Measurements from ENCODE around the gene SMYD5.

- TF ChIP-seq ZNF12 (CRISPR knock-in tag; IDR thresholded peaks at IDR 0.05) (no peak), CHD1 (IDR thresholded peaks at IDR 0.05; ENCODE audit: low read length) (no peak), IRF2 (CRISPR knock-in tag; IDR thresholded peaks at IDR 0.05) (no peak), CTCF (IDR thresholded peaks at IDR 0.05 in 2 of 3, conservative IDR thresholded peaks at IDR 0.05 in 1 of 3; ENCODE audit: insufficient read depth in 2 of 3, low read depth in 1 of 3, low read length in 3 of 3) (no peak), FOXJ3 (CRISPR knock-in tag; IDR thresholded peaks at IDR 0.05) (no peak), RAD21 (CRISPR knock-in tag; conservative IDR thresholded peaks at IDR 0.05 in 1 of 2, IDR thresholded peaks at IDR 0.05 in 1 of 2) (no peak), ZBTB33 (CRISPR knock-in tag; IDR thresholded peaks at IDR 0.05) (0 out of 2 replicates have a peak, but pooled peaks have one; percentile 20), ATF2 (CRISPR knock-in tag; IDR thresholded peaks at IDR 0.05) (no peak), ARID2 (IDR thresholded peaks at IDR 0.05) (no peak), HNRNPLL (IDR thresholded peaks at IDR 0.05; ENCODE audit: low read depth, low read length, poor library complexity, severe bottlenecking) (no peak), HDAC2 (IDR thresholded peaks at IDR 0.05) (no peak), HINFP (tag; conservative IDR thresholded peaks at IDR 0.05; ENCODE audit: low read depth) (no peak)
Measured at GRCh38 chr2:73268830-73269685, 55.0 kb downstream of the SMYD5 start.

All from K562 (cell line).